Neural cell (in vitro differentiated cells): ENCODE data around the gene BNIP3. TPM values are rescaled to one million over a fixed set of nuclear protein-coding genes. Genes with fewer than 3 reads are reported as not detected.

Experiments used
- H2AFZ ChIP-seq: fragments of 200-600, 300-800 bp; sonication (generic), shearing (Covaris generic); 2 replicates; pipeline ENCODE4 v1.6.0; 2014; ENCODE audit warnings: low read depth, mild to moderate bottlenecking, antibody characterized with exemption, low read length, moderate library complexity
- H3F3A ChIP-seq: fragments of 200-600 bp; shearing (Covaris generic); 2 replicates; pipeline ENCODE4 v1.6.1; 2016; ENCODE audit warnings: mild to moderate bottlenecking, moderate library complexity, mixed read lengths, antibody characterized with exemption, low read length; ENCODE audit not compliant: insufficient read depth, poor library complexity, severe bottlenecking
- H3K27ac ChIP-seq: fragments of 200-600, 300-800 bp; sonication (generic), shearing (Covaris generic); 2 replicates; pipeline ENCODE4 v1.5.1; 2014; ENCODE audit warnings: mild to moderate bottlenecking, low read length, moderate library complexity
- H3K27me3 ChIP-seq: fragments of 300-800, 200-600 bp; sonication (generic), shearing (Covaris generic); 2 replicates; pipeline ENCODE4 v1.6.0; 2014; ENCODE audit warnings: mild to moderate bottlenecking, low read depth, low read length, moderate library complexity; ENCODE audit not compliant: insufficient read depth
- H3K36me3 ChIP-seq: fragments of 300-800, 200-600 bp; sonication (generic), shearing (Covaris generic); 2 replicates; pipeline ENCODE4 v1.5.1; 2014; ENCODE audit warnings: mild to moderate bottlenecking, antibody characterized with exemption, low read length, moderate library complexity; ENCODE audit not compliant: insufficient read depth
- H3K4me2 ChIP-seq: fragments of 300-800, 200-600 bp; sonication (generic), shearing (Covaris generic); 2 replicates; pipeline ENCODE4 v1.6.0; 2014; ENCODE audit warnings: mild to moderate bottlenecking, low read length
- H3K4me3 ChIP-seq: fragments of 300-800, 200-600 bp; sonication (generic), shearing (Covaris generic); 2 replicates; pipeline ENCODE4 v1.5.1; 2014; ENCODE audit warnings: mild to moderate bottlenecking, low read length, moderate library complexity
- H3K79me2 ChIP-seq: fragments of 200-600 bp; shearing (Covaris generic); replicated peaks from 2 replicates; pipeline ENCODE4 v1.6.0; 2014; ENCODE audit warnings: mild to moderate bottlenecking, low read length, moderate library complexity; ENCODE audit not compliant: insufficient read depth
- H3K9ac ChIP-seq: fragments of 300-800, 200-600 bp; sonication (generic), shearing (Covaris generic); 2 replicates; pipeline ENCODE4 v1.6.1; 2016; ENCODE audit warnings: mild to moderate bottlenecking, low read length, mixed read lengths
- H3K9me2 ChIP-seq: fragments of 200-600 bp; shearing (Covaris generic); 2 replicates; pipeline ENCODE4 v1.6.1; 2016; ENCODE audit warnings: mild to moderate bottlenecking, low read length, mixed read lengths; ENCODE audit not compliant: insufficient read depth
- H3K9me3 ChIP-seq: fragments of 200-600, 300-800 bp; sonication (generic), shearing (Covaris generic); 2 replicates; pipeline ENCODE4 v1.6.1; 2016; ENCODE audit warnings: mild to moderate bottlenecking, mixed run types, low read length, moderate library complexity, mixed read lengths
- H4K20me1 ChIP-seq: fragments of 200-600 bp; shearing (Covaris generic); 2 replicates; pipeline ENCODE4 v1.6.1; 2016; ENCODE audit warnings: mild to moderate bottlenecking, mixed run types; ENCODE audit not compliant: insufficient read depth
- EP300 ChIP-seq: fragments of 450-650 bp; conservative IDR thresholded peaks from 2 replicates; pipeline ENCODE4 v1.6.1; 2014; ENCODE audit warnings: antibody characterized with exemption, mild to moderate bottlenecking, moderate library complexity; ENCODE audit not compliant: poor library complexity, severe bottlenecking
- EZH2 ChIP-seq: fragments of 200-600, 300-800 bp; shearing (Covaris generic), sonication (generic); IDR thresholded peaks from 2 replicates; pipeline ENCODE4 v1.6.1; 2014; ENCODE audit warnings: antibody characterized with exemption, low read length, borderline replicate concordance, mild to moderate bottlenecking; ENCODE audit not compliant: insufficient read depth, poor library complexity, severe bottlenecking
- MXI1 ChIP-seq: fragments of 450-650 bp; conservative IDR thresholded peaks from 2 replicates; pipeline ENCODE4 v1.6.1; 2014; ENCODE audit warnings: antibody characterized with exemption, mild to moderate bottlenecking; ENCODE audit not compliant: poor library complexity, severe bottlenecking
- POLR2AphosphoS5 ChIP-seq: IDR thresholded peaks from 2 replicates; pipeline ENCODE4 v1.6.1; 2012
- RAD21 ChIP-seq: fragments of 450-650 bp; conservative IDR thresholded peaks from 2 replicates; pipeline ENCODE4 v1.6.1; 2014; ENCODE audit warnings: antibody characterized with exemption, mild to moderate bottlenecking, moderate library complexity
- REST ChIP-seq: IDR thresholded peaks from 2 replicates; pipeline ENCODE4 v1.6.1; 2012; ENCODE audit warnings: borderline replicate concordance
- SMC3 ChIP-seq: fragments of 450-650 bp; conservative IDR thresholded peaks from 2 replicates; pipeline ENCODE4 v1.6.1; 2014; ENCODE audit warnings: antibody characterized with exemption, mild to moderate bottlenecking, moderate library complexity; ENCODE audit not compliant: poor library complexity
- TAF1 ChIP-seq: IDR thresholded peaks from 2 replicates; pipeline ENCODE4 v1.6.1; 2012; ENCODE audit warnings: low read depth
- polyA plus RNA-seq: library from polyadenylated mRNA; depleted of rRNA; stranded (reverse); fragments of >200 nt; gene quantifications from 2 replicates; pipeline ENCODE4 v1.2.3, GENCODE V29; 2014
- TF ChIP-seq, protein P1 (sequence below): fragments of 450-650 bp; IDR thresholded peaks from 2 replicates; pipeline ENCODE4 v1.5.1; 2014; ENCODE audit warnings: antibody characterized with exemption, mild to moderate bottlenecking, moderate library complexity; ENCODE audit not compliant: poor library complexity, severe bottlenecking

The BNIP3 gene
- polyA plus RNA-seq, 1 donor from 2014 or later = 77.1 TPM

- TF ChIP-seq RAD21 (no peak), EZH2 (no peak), EP300 (no peak), TAF1 (no peak), REST (no peak), POLR2AphosphoS5 (no peak), MXI1 (no peak), SMC3 (no peak)
- TF ChIP-seq, protein P1, sequence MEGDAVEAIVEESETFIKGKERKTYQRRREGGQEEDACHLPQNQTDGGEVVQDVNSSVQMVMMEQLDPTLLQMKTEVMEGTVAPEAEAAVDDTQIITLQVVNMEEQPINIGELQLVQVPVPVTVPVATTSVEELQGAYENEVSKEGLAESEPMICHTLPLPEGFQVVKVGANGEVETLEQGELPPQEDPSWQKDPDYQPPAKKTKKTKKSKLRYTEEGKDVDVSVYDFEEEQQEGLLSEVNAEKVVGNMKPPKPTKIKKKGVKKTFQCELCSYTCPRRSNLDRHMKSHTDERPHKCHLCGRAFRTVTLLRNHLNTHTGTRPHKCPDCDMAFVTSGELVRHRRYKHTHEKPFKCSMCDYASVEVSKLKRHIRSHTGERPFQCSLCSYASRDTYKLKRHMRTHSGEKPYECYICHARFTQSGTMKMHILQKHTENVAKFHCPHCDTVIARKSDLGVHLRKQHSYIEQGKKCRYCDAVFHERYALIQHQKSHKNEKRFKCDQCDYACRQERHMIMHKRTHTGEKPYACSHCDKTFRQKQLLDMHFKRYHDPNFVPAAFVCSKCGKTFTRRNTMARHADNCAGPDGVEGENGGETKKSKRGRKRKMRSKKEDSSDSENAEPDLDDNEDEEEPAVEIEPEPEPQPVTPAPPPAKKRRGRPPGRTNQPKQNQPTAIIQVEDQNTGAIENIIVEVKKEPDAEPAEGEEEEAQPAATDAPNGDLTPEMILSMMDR = no peak
- H3K9me2 ChIP-seq = no peaks in the 10 kb centered on the region
- no peak overlapping the region for H3K27ac ChIP-seq
- no peaks in the 10 kb centered on the region for H3K9me3 ChIP-seq
- no peak overlapping the region for H3K9ac ChIP-seq
- no peaks in the 10 kb centered on the region for H3F3A ChIP-seq
- H3K4me3 ChIP-seq = no peak overlapping the region
- no peaks in the 10 kb centered on the region for H4K20me1 ChIP-seq
- H3K79me2 ChIP-seq = no peaks in the 10 kb centered on the region
- no peak overlapping the region for H2AFZ ChIP-seq
- H3K36me3 ChIP-seq = no peaks in the 10 kb centered on the region
- no peak overlapping the region for H3K4me2 ChIP-seq
- no peaks in the 10 kb centered on the region for H3K27me3 ChIP-seq
Observed at GRCh38 chr10:131960631-131961046, 21.1 kb downstream of the BNIP3 start.

- H3K79me2 ChIP-seq = no peaks in the 10 kb centered on the region
- H3K9ac ChIP-seq = no peak overlapping the region
- no peak for TF ChIP-seq TAF1
- TF ChIP-seq EP300 = no peak
- H3K4me3 ChIP-seq = no peak overlapping the region
- no peaks in the 10 kb centered on the region for H4K20me1 ChIP-seq
- no peak overlapping the region for H2AFZ ChIP-seq
- H3K9me3 ChIP-seq = no peaks in the 10 kb centered on the region
- no peaks in the 10 kb centered on the region for H3K36me3 ChIP-seq
- H3K27me3 ChIP-seq = no peaks in the 10 kb centered on the region
- no peaks in the 10 kb centered on the region for H3K9me2 ChIP-seq
- H3K4me2 ChIP-seq = no peak overlapping the region
- H3K27ac ChIP-seq = no peak overlapping the region
- H3F3A ChIP-seq = no peaks in the 10 kb centered on the region
Observed at GRCh38 chr10:131959841-131960240, 21.9 kb downstream of the BNIP3 start.
